HepG2 (cell line): ENCODE results near the gene PRRT1B. TPM values are rescaled to one million over a fixed set of nuclear protein-coding genes. Genes with fewer than 3 reads are reported as not detected.

ENCODE experiments used
- CHD2 ChIP-seq: IDR thresholded peaks from 2 replicates; pipeline ENCODE4 v1.6.1; 2011; ENCODE audit warnings: low read depth, low read length, improper control_type of control experiment
- ETV5 ChIP-seq: IDR thresholded peaks from 2 replicates; pipeline ENCODE4 v1.6.1; 2018; ENCODE audit warnings: missing biosample characterization, missing genetic modification reagents, inconsistent platforms, borderline replicate concordance
- MAFF ChIP-seq: IDR thresholded peaks from 2 replicates; pipeline ENCODE4 v1.6.1; 2011; ENCODE audit warnings: low read depth, low read length, improper control_type of control experiment
- MIER3 ChIP-seq: IDR thresholded peaks from 2 replicates; pipeline ENCODE4 v1.6.1; 2016; ENCODE audit warnings: missing compliant biosample characterization, borderline replicate concordance
- NCOR1 ChIP-seq: fragments of 200-600 bp; sonication (generic); IDR thresholded peaks from 2 replicates; pipeline ENCODE4 v1.7.0; 2017; ENCODE audit warnings: antibody characterized with exemption, low read length, borderline replicate concordance
- POLR2AphosphoS5 ChIP-seq: IDR thresholded peaks from 2 replicates; pipeline ENCODE4 v1.6.1; 2012; ENCODE audit warnings: low read depth, low read length
- PRMT3 ChIP-seq: sonication (generic); formaldehyde crosslinking; IDR thresholded peaks from 2 replicates; pipeline ENCODE4 v1.8.1; 2022; ENCODE audit warnings: low read depth, mild to moderate bottlenecking, moderate library complexity, missing genetic modification reagents, borderline replicate concordance
- RBAK ChIP-seq: sonication (generic); formaldehyde crosslinking; IDR thresholded peaks from 2 replicates; pipeline ENCODE4 v1.5.1; 2020; ENCODE audit warnings: mild to moderate bottlenecking, missing genetic modification reagents
- ZFP36L2 ChIP-seq: sonication (generic); formaldehyde crosslinking; IDR thresholded peaks from 2 replicates; pipeline ENCODE4 v1.4.0; 2020; ENCODE audit warnings: missing genetic modification reagents
- ZIK1 ChIP-seq: sonication (generic); formaldehyde crosslinking; IDR thresholded peaks from 2 replicates; pipeline ENCODE4 v1.5.0; 2020; ENCODE audit warnings: mild to moderate bottlenecking, low read depth, missing genetic modification reagents, borderline replicate concordance
- ZNF136 ChIP-seq: sonication (generic); formaldehyde crosslinking; IDR thresholded peaks from 2 replicates; pipeline ENCODE4 v1.8.1; 2022; ENCODE audit warnings: low read depth, mild to moderate bottlenecking, moderate library complexity, missing genetic modification reagents
- ZNF615 ChIP-seq: sonication (generic); formaldehyde crosslinking; IDR thresholded peaks from 2 replicates; pipeline ENCODE4 v1.5.0; 2020; ENCODE audit warnings: mild to moderate bottlenecking, missing genetic modification reagents, borderline replicate concordance
- polyA plus RNA-seq, 8 experiments: library from polyadenylated mRNA; depleted of rRNA in 3 of 8; stranded (reverse) in 7 of 8; unstranded in 1 of 8; fragments of >200 nt; fragmentation: Illumina TruSeq in 4 of 8; extraction: Trizol in 4 of 8; gene quantifications; 2 replicates each; pipeline versions ENCODE4 v1.2.1 to v1.2.3, GENCODE V29; 2011 to 2016; ENCODE audit warnings: low read depth in 4 of 8, missing spikeins in 1 of 8, mixed read lengths in 1 of 8; ENCODE audit not compliant: insufficient read depth in 1 of 8
- total RNA-seq, 5 experiments: library from RNA; depleted of rRNA; stranded (reverse); fragments of >200 nt; fragmentation: Illumina TruSeq; extraction: Trizol; gene quantifications; 2 replicates each; pipeline ENCODE4 v1.2.3, GENCODE V29; 2016; ENCODE audit warnings: low read depth in 1 of 5
- TF ChIP-seq, protein P1 (sequence below), 2 experiments: sonication (generic) in 1 of 2; formaldehyde crosslinking in 1 of 2; IDR thresholded peaks; 2 replicates each; pipeline versions ENCODE4 v1.4.0 to v1.6.1; 2016 to 2020; ENCODE audit warnings: borderline replicate concordance in 1 of 2, low read depth in 1 of 2, mild to moderate bottlenecking in 1 of 2, missing genetic modification reagents in 1 of 2
- TF ChIP-seq, protein P2 (sequence below): sonication (generic); formaldehyde crosslinking; IDR thresholded peaks from 2 replicates; pipeline ENCODE4 v1.5.0; 2020; ENCODE audit warnings: mild to moderate bottlenecking, missing genetic modification reagents, borderline replicate concordance
- TF ChIP-seq, protein P3 (sequence below): sonication (generic); formaldehyde crosslinking; IDR thresholded peaks from 2 replicates; pipeline ENCODE4 v1.4.0; 2020; ENCODE audit warnings: missing genetic modification reagents, low read depth, mild to moderate bottlenecking, borderline replicate concordance
- TF ChIP-seq, protein P4 (sequence below): IDR thresholded peaks from 2 replicates; pipeline ENCODE4 v1.6.1; 2016; ENCODE audit warnings: low read depth

The PRRT1B gene
- total and polyA plus RNA-seq, 2 of the 13 experiments (the other 11 are each of a cell fraction or from before 2014, with no cell fraction given) = not detected

DNA sequence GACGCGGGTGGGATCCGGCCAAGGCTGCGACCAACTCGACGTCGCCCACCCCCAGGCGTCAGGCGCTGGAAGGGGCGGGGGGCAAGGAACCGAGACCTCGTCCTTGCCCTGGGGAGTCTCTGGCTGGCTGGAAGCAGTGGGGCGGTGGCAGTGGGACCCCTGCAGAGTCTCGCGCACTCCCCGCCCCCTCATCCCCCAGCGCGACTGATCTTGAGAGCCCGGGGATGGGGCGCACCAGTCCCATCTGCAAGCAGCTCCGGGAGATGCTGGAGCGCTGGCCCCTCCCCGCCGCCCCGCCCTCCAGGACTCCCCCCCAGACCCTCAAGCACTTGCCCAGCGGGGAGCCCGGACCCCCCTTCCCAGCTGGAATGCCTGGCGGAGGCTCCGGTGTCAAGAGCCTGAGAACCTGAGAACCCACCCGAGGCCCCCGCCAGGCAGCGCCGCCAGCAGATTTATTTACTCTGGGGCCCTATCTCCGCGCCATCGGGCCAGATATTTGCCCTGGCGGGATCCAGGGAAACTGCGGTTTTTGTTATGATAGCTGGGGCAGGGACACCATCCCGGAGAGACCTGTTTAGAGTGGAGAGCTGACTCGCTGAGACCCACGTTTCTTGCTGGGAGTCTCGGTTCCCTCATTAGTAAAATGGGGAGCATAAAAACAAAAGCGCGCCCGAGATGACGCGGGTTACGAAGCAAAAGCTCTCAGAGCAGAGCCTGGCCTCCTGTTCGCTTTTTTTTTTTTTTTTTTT lies 1.2 kb downstream of the PRRT1B start (continued):
- TF ChIP-seq NCOR1 = no peak
- no peak for TF ChIP-seq POLR2AphosphoS5
- no peak for TF ChIP-seq ZNF615
- TF ChIP-seq CHD2 = no peak
- TF ChIP-seq, protein P1, sequence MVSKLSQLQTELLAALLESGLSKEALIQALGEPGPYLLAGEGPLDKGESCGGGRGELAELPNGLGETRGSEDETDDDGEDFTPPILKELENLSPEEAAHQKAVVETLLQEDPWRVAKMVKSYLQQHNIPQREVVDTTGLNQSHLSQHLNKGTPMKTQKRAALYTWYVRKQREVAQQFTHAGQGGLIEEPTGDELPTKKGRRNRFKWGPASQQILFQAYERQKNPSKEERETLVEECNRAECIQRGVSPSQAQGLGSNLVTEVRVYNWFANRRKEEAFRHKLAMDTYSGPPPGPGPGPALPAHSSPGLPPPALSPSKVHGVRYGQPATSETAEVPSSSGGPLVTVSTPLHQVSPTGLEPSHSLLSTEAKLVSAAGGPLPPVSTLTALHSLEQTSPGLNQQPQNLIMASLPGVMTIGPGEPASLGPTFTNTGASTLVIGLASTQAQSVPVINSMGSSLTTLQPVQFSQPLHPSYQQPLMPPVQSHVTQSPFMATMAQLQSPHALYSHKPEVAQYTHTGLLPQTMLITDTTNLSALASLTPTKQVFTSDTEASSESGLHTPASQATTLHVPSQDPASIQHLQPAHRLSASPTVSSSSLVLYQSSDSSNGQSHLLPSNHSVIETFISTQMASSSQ (IDR thresholded peaks at IDR 0.05; ENCODE audit: low read depth) = peak; percentile 84
- TF ChIP-seq, protein P1 (CRISPR knock-in tag; IDR thresholded peaks at IDR 0.05; ENCODE audit: borderline replicate concordance) = peak; percentile 95
- TF ChIP-seq, protein P2, sequence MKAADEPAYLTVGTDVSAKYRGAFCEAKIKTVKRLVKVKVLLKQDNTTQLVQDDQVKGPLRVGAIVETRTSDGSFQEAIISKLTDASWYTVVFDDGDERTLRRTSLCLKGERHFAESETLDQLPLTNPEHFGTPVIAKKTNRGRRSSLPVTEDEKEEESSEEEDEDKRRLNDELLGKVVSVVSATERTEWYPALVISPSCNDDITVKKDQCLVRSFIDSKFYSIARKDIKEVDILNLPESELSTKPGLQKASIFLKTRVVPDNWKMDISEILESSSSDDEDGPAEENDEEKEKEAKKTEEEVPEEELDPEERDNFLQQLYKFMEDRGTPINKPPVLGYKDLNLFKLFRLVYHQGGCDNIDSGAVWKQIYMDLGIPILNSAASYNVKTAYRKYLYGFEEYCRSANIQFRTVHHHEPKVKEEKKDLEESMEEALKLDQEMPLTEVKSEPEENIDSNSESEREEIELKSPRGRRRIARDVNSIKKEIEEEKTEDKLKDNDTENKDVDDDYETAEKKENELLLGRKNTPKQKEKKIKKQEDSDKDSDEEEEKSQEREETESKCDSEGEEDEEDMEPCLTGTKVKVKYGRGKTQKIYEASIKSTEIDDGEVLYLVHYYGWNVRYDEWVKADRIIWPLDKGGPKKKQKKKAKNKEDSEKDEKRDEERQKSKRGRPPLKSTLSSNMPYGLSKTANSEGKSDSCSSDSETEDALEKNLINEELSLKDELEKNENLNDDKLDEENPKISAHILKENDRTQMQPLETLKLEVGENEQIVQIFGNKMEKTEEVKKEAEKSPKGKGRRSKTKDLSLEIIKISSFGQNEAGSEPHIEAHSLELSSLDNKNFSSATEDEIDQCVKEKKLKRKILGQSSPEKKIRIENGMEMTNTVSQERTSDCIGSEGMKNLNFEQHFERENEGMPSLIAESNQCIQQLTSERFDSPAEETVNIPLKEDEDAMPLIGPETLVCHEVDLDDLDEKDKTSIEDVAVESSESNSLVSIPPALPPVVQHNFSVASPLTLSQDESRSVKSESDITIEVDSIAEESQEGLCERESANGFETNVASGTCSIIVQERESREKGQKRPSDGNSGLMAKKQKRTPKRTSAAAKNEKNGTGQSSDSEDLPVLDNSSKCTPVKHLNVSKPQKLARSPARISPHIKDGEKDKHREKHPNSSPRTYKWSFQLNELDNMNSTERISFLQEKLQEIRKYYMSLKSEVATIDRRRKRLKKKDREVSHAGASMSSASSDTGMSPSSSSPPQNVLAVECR = 0 out of 2 replicates have a peak, but pooled peaks have one; percentile 8
- TF ChIP-seq ZFP36L2 = no peak
- no peak for TF ChIP-seq ETV5 (CRISPR knock-in tag)
- TF ChIP-seq, protein P3, sequence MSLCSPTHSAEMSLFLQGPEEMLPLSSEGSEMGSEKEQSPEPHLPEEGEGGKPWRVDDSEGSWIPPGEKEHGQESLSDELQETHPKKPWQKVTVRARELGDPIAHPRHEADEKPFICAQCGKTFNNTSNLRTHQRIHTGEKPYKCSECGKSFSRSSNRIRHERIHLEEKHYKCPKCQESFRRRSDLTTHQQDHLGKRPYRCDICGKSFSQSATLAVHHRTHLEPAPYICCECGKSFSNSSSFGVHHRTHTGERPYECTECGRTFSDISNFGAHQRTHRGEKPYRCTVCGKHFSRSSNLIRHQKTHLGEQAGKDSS (CRISPR knock-in tag) = no peak
- TF ChIP-seq ZIK1 (CRISPR knock-in tag) = no peak
- TF ChIP-seq RBAK = no peak
- no peak for TF ChIP-seq MIER3
- TF ChIP-seq, protein P4, sequence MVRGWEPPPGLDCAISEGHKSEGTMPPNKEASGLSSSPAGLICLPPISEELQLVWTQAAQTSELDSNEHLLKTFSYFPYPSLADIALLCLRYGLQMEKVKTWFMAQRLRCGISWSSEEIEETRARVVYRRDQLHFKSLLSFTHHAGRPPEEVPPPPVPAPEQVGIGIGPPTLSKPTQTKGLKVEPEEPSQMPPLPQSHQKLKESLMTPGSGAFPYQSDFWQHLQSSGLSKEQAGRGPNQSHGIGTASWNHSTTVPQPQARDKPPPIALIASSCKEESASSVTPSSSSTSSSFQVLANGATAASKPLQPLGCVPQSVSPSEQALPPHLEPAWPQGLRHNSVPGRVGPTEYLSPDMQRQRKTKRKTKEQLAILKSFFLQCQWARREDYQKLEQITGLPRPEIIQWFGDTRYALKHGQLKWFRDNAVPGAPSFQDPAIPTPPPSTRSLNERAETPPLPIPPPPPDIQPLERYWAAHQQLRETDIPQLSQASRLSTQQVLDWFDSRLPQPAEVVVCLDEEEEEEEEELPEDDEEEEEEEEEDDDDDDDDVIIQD (CRISPR knock-in tag) = no peak
- TF ChIP-seq MAFF = no peak
- no peak for TF ChIP-seq ZNF136
- no peak for TF ChIP-seq PRMT3 (CRISPR knock-in tag)
